Epithelial cell of proximal tubule (primary cell): Measurements from ENCODE around the gene PRM2. TPM values are rescaled to one million over a fixed set of nuclear protein-coding genes. Genes with fewer than 3 reads are reported as not detected.

Experiments
- DNase-seq: peaks from one replicate; pipeline ENCODE4 v3.0.0-alpha.2; 2011; ENCODE audit warnings: low read depth
- H3K4me3 ChIP-seq: 2 replicates; pipeline ENCODE4 v1.5.1; 2011; ENCODE audit warnings: low read depth, mild to moderate bottlenecking, low read length
- total RNA-seq: library from RNA; depleted of rRNA; stranded (reverse); fragments of >200 nt; gene quantifications from 2 replicates; pipeline ENCODE4 v1.2.3, GENCODE V29; 2015
- TF ChIP-seq, protein P1 (sequence below): conservative IDR thresholded peaks from 2 replicates; pipeline ENCODE4 v1.5.1; 2012; ENCODE audit warnings: low read depth, mild to moderate bottlenecking, low read length

PRM2 gene
- total RNA-seq, 1 donor from 2014 or later: not detected

DNA sequence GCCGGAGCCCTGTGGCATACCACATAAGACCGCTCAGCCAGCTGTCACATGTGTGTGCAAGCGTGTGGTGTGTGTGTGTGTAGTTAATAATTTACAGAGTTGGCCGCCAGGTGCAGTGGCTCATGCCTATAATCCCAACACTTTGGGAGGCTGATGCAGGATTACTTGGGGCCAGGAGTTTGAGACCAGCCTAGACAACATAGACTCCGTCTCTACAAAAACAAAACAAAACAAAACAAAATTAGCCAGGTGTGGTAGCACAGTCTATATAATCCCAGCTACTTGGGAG, 40.6 kb downstream of the PRM2 start:
- no peak for DNase-seq
- H3K4me3 ChIP-seq: no peak overlapping the region
- TF ChIP-seq, protein P1, sequence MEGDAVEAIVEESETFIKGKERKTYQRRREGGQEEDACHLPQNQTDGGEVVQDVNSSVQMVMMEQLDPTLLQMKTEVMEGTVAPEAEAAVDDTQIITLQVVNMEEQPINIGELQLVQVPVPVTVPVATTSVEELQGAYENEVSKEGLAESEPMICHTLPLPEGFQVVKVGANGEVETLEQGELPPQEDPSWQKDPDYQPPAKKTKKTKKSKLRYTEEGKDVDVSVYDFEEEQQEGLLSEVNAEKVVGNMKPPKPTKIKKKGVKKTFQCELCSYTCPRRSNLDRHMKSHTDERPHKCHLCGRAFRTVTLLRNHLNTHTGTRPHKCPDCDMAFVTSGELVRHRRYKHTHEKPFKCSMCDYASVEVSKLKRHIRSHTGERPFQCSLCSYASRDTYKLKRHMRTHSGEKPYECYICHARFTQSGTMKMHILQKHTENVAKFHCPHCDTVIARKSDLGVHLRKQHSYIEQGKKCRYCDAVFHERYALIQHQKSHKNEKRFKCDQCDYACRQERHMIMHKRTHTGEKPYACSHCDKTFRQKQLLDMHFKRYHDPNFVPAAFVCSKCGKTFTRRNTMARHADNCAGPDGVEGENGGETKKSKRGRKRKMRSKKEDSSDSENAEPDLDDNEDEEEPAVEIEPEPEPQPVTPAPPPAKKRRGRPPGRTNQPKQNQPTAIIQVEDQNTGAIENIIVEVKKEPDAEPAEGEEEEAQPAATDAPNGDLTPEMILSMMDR: no peak

DNA sequence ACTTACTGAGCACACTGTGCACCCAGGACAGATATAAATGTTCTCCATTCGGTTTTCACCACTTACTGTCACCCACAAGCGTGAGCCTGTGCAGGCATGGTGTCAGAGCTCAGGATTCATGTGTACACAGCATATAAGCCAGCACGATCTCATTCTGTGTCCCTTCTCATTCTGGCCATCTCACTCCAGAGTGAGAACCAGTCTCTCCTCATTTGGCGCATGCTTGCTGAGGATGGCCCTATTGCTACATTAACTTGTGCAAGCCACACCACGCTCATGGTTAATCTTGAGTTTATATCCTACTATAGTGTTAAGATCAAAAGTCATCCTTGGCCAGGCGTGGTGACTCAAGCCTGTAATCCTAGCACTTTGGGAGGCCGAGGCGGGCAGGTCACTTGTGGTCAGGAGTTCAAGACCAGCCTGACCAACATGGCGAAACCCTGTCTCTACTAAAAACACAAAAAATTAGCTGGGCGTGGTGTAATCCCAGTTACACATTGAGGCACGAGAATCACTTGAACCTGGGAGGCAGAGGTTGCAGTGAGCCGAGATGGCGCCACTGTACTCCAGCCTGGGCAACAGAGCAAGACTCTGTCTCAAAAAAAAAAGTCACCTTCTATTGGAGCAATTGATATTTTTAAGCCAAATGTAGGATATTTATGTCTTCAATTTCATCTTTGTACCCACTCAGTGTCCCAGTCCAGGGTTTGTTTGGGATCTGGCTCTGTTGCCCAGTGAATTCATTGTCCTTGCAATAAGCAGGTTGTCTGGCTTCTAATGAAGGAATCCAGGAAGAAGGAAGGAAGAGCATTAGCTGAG, 41.2 kb downstream of the PRM2 start:
- no peak for DNase-seq
- H3K4me3 ChIP-seq: no peak overlapping the region
- TF ChIP-seq, protein P1: no peak

DNA sequence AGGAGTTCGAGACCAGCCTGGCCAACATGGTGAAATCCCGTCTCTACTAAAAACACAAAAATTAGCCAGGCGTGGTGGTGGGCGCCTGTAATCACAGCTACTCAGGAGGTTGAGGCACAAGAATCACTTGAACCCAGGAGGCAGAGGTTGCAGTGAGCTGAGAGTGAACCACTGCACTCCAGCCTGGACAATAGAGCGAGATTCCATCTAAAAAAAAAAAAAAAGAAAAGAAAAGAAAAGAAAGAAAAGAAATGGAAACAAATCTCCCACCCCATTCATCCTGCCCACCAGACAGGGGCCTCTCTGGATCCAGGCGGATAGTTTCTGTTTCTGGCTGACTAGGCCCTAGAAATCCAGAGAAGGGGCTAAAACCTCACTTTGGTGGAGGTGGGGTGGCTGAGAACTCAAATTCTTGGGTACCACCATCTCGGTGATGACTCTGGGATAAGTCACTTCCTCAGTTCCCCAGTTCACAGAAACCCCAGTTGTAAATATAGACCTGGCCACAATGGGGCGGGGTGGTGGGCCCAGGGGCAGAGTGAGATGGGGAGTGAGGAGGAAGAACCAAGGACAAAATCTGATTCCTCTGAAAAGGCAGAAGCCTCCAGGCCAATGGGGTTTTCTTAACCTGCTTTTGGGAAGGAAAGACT, 42.4 kb downstream of the PRM2 start:
- H3K4me3 ChIP-seq: no peak overlapping the region
- TF ChIP-seq, protein P1: no peak
- DNase-seq: no peak

DNA sequence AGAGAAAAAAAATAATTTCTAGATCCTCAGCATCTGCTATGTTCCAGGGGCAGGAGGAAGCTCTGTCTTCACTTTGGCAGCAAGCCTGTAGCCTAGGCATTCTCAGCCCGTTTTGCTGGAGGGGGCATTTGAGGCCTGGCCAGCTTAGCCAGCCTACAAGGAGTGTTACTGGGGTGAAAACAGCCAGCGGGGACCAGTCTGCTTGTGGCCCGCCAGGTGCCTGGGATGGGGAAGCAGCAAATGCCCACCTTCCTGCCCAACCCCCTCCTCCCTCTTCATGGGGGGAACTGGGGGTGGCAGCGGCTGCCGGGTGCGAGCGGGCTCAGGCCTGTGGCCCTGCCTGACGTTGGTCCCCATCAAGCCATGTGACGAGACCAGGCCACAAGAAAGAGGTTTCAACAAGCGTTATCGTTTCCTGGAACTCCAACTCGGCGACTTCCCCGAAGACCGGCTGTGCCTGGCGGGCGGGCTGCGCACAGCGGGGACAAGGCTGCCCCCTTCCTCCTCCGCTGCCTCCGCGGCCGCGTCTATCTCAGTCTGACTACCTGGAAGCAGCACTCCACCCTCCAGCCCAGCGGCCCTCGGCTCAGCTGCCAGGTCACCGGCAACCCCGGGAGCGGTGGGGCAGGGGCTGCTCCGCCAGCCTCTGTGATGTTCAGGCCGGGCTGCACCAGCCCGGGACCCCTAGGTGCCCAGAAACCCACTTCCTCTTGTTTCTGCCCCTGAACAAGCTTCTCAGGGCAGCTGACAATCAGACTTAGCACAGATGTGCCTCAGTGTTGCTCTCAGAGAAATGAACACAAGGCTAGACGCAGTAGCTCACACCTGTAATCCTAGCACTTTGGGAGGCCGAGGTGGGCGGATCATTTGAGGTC, 43.2 kb downstream of the PRM2 start:
- TF ChIP-seq, protein P1: no peak
- no peak overlapping the region for H3K4me3 ChIP-seq
- no peak for DNase-seq

DNA sequence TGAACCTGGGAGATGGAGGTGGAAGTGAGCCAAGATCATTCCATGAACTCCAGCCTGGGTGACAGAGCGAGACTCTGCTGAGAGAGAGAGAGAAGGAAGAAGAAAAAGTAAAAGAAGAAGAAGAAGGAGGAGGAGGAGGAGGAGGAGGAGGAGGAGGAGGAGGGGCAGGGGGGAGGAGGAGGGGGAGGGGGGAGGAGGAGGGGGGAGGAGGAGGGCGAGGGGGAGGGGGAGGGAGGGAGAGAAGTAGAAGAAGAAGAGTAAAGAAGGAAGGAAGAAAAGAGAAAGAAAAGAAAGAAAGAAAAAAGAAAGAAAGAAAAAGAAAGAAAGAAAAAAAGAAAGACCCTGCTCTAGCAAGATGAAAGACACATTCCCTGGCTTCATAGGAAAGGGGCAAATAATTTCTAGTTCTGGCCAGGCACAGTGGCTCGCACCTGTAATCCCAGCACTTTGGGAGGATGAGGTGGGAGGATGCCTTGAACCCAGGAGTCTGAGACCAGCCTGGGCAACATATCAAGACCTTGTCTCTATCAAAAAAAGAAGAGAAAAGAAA, 43.9 kb downstream of the PRM2 start:
- no peak for DNase-seq
- H3K4me3 ChIP-seq: no peak overlapping the region
- TF ChIP-seq, protein P1: no peak

DNA sequence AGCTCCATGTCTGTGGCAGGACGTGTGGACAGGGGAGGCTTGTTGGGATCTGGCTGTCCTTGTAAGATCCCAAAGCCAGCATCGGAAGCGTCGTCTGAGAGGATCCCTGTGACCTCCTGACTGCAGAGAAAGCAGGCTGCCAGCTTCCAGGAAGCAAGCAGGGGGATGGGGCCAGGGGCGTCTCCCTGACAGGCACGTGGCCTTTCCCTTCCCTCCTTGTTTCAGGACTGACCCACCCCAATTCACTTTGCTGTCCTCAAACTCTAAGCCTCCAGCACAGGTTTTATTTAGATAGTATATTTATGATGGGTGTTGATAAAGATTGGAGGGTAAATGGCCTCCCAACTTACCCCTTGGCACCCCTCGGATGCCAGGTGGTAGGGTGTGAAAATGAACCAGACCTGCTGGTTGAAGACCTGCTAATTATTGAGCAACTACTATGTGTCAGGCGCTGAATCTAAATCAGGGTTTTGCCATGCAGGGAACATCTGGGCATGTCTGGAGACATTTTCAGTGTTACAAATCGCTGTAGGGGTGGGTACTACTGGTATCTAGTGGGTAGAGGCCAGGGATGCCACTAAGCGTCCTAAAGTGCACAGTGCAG, 44.8 kb downstream of the PRM2 start:
- no peak for DNase-seq
- TF ChIP-seq, protein P1: no peak
- H3K4me3 ChIP-seq: no peak overlapping the region
